ENCODE results near the gene VWA8. TPM values are rescaled to one million over a fixed set of nuclear protein-coding genes. Genes with fewer than 3 reads are reported as not detected.
"Not testable (repeated sequence)": the region's sequence is repeated elsewhere in the genome, so short reads cannot be mapped to it uniquely, and the experiment has no call there.

Gene VWA8
- total and polyA plus RNA-seq, 4 donors: 4.7 to 26.3 (median 11.9) TPM

DNA sequence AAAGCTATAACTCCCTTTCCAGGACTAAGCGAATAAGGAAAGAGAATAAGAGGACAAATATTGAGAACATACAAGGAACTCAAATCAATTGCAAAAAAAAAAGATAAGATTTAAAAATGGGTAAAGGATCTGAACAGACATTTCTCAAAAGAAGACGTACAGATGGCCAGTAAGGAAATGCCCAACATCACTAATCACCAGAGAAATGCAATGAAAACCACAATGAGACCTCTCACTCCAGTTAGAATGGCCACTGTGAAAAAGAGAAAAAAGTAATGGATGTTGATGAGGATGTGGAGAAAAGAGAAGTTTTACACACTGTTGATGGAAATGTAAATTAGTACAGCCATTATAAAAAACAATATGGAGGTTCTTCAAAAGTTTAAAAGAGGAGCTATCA is 63.8 kb downstream of the VWA8 start:
- DNase-seq (no peak), ATAC-seq (ENCODE audit: insufficient read depth, low FRiP score) (no peak)
- 96 to 99% methylated on average over 2 of the region's 2 CpGs for WGBS, 2 donors
- no peak overlapping the region for H3K9ac ChIP-seq (ENCODE audit: insufficient read depth in 1 of 2, low read length in 2 of 2)
- no peak overlapping the region for H3K27ac ChIP-seq (ENCODE audit: low read depth in 1 of 2, low read length in 1 of 2)
- peaks cover 0 to 2% (median 0%) of the 10 kb centered on the region in 5 donors for H3K4me1 ChIP-seq (ENCODE audit: control insufficient read depth in 5 of 5, insufficient read depth in 5 of 5, low read length in 5 of 5)
- H3K4me3 ChIP-seq: no peak overlapping the region
- H3K36me3 ChIP-seq (ENCODE audit: control insufficient read depth in 4 of 4, insufficient read depth in 4 of 4, low read length in 4 of 4): peaks cover 0 to 1% (median 0%) of the 10 kb centered on the region in 4 donors
- H3K27me3 ChIP-seq (ENCODE audit: control insufficient read depth in 3 of 3, insufficient read depth in 3 of 3, low read length in 2 of 3): no peaks in the 10 kb centered on the region
- TF ChIP-seq, protein P1, sequence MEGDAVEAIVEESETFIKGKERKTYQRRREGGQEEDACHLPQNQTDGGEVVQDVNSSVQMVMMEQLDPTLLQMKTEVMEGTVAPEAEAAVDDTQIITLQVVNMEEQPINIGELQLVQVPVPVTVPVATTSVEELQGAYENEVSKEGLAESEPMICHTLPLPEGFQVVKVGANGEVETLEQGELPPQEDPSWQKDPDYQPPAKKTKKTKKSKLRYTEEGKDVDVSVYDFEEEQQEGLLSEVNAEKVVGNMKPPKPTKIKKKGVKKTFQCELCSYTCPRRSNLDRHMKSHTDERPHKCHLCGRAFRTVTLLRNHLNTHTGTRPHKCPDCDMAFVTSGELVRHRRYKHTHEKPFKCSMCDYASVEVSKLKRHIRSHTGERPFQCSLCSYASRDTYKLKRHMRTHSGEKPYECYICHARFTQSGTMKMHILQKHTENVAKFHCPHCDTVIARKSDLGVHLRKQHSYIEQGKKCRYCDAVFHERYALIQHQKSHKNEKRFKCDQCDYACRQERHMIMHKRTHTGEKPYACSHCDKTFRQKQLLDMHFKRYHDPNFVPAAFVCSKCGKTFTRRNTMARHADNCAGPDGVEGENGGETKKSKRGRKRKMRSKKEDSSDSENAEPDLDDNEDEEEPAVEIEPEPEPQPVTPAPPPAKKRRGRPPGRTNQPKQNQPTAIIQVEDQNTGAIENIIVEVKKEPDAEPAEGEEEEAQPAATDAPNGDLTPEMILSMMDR (IDR thresholded peaks at IDR 0.05; ENCODE audit: control extremely low read depth, extremely low read depth): no peak
- no peaks in the 10 kb centered on the region for H3K9me3 ChIP-seq (ENCODE audit: control insufficient read depth in 4 of 4, insufficient read depth in 3 of 4, low read length in 3 of 4)

- ATAC-seq (ENCODE audit: insufficient read depth, low FRiP score) (no peak), DNase-seq (no peak)
- Histone ChIP-seq H3K9me3 (ENCODE audit: control insufficient read depth in 4 of 4, insufficient read depth in 3 of 4, low read length in 3 of 4) (no peaks in the 10 kb centered on the region), H3K9ac (ENCODE audit: insufficient read depth in 1 of 2, low read length in 2 of 2) (no peak overlapping the region), H3K4me3 (no peak overlapping the region), H3K27ac (ENCODE audit: low read depth in 1 of 2, low read length in 1 of 2) (no peak overlapping the region), H3K4me1 (ENCODE audit: control insufficient read depth in 5 of 5, insufficient read depth in 5 of 5, low read length in 5 of 5) (peaks cover 0 to 2% (median 0%) of the 10 kb centered on the region in 5 donors), H3K27me3 (ENCODE audit: control insufficient read depth in 3 of 3, insufficient read depth in 3 of 3, low read length in 2 of 3) (no peaks in the 10 kb centered on the region), H3K36me3 (ENCODE audit: control insufficient read depth in 4 of 4, insufficient read depth in 4 of 4, low read length in 4 of 4) (peaks cover 0 to 1% (median under 1%) of the 10 kb centered on the region in 4 donors)
- TF ChIP-seq, protein P1 (IDR thresholded peaks at IDR 0.05; ENCODE audit: control extremely low read depth, extremely low read depth): no peak
- WGBS, 2 donors: 95 to 98% methylated on average over 1 of the region's 1 CpG
Observed at GRCh38 chr13:41895478-41895877, 65.4 kb downstream of the VWA8 start.

GRCh38 chr13:41891119-41891518 is 69.8 kb downstream of the VWA8 start:
- peaks cover 0 to 2% (median 0%) of the 10 kb centered on the region in 5 donors for H3K4me1 ChIP-seq (ENCODE audit: control insufficient read depth in 5 of 5, insufficient read depth in 5 of 5, low read length in 5 of 5)
- no peak overlapping the region for H3K27ac ChIP-seq (ENCODE audit: low read depth in 1 of 2, low read length in 1 of 2)
- no peaks in the 10 kb centered on the region for H3K9me3 ChIP-seq (ENCODE audit: control insufficient read depth in 4 of 4, insufficient read depth in 3 of 4, low read length in 3 of 4)
- TF ChIP-seq, protein P1 (IDR thresholded peaks at IDR 0.05; ENCODE audit: control extremely low read depth, extremely low read depth): no peak
- no peak for ATAC-seq (ENCODE audit: insufficient read depth, low FRiP score)
- peaks cover 0 to 7% (median 0%) of the 10 kb centered on the region in 4 donors for H3K36me3 ChIP-seq (ENCODE audit: control insufficient read depth in 4 of 4, insufficient read depth in 4 of 4, low read length in 4 of 4)
- WGBS, 2 donors: 98 to 99% methylated on average over 4 of the region's 4 CpGs
- H3K9ac ChIP-seq (ENCODE audit: insufficient read depth in 1 of 2, low read length in 2 of 2): no peak overlapping the region
- H3K27me3 ChIP-seq (ENCODE audit: control insufficient read depth in 3 of 3, insufficient read depth in 3 of 3, low read length in 2 of 3): no peaks in the 10 kb centered on the region
- H3K4me3 ChIP-seq: no peak overlapping the region
- DNase-seq: no peak

DNA sequence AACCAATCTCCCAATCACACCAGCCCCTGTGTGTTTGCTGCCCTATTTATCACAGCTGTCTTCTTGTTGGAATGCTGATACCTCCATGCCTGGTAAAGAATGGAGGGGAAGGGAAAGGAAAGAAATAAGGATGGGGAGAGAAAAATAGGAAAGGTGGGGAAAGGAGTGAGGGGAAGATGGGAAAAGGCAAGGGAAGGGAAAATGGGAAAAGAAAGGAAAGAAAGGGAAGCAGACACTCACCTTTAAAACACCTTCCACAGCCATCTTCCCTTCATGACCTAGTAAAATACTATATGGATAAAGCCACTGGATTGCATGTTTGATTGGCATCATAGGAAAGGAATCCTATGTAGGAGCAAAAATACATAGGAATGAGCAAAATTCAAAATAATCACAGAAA is 77.8 kb downstream of the VWA8 start:
- ATAC-seq (ENCODE audit: insufficient read depth, low FRiP score) (no peak), DNase-seq (no peak)
- Histone ChIP-seq H3K4me3 (no peak overlapping the region), H3K9ac (ENCODE audit: insufficient read depth in 1 of 2, low read length in 2 of 2) (no peak overlapping the region), H3K27me3 (ENCODE audit: control insufficient read depth in 3 of 3, insufficient read depth in 3 of 3, low read length in 2 of 3) (no peaks in the 10 kb centered on the region), H3K4me1 (ENCODE audit: control insufficient read depth in 5 of 5, insufficient read depth in 5 of 5, low read length in 5 of 5) (peaks cover 0 to 3% (median 0%) of the 10 kb centered on the region in 5 donors), H3K36me3 (ENCODE audit: control insufficient read depth in 4 of 4, insufficient read depth in 4 of 4, low read length in 4 of 4) (peaks cover 3 to 12% (median 9%) of the 10 kb centered on the region in 4 donors), H3K27ac (ENCODE audit: low read depth in 1 of 2, low read length in 1 of 2) (no peak overlapping the region), H3K9me3 (ENCODE audit: control insufficient read depth in 4 of 4, insufficient read depth in 3 of 4, low read length in 3 of 4) (peaks cover 0 to 3% (median 0%) of the 10 kb centered on the region in 4 donors)
- TF ChIP-seq, protein P1 (IDR thresholded peaks at IDR 0.05; ENCODE audit: control extremely low read depth, extremely low read depth): no peak

DNA sequence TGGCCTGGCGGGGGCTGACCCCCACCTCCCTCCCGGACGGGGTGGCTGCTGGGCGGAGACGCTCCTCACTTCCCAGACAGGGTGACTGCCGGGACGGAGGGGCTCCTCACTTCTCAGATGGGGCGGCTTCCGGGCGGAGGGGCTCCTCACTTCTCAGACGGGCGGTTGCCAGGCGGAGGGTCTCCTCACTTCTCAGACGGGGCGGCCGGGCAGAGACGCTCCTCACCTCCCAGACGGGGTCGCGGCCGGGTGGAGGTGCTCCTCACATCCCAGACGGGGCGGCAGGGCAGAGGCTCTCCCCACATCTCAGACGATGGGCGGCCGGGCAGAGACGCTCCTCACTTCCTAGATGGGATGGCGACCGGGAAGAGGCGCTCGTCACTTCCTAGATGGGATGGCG is 79.0 kb downstream of the VWA8 start:
- DNase-seq; H3K4me3 ChIP-seq; H3K27me3 ChIP-seq (ENCODE audit: control insufficient read depth in 3 of 3, insufficient read depth in 3 of 3, low read length in 2 of 3); H3K27ac ChIP-seq (ENCODE audit: low read depth in 1 of 2, low read length in 1 of 2); H3K4me1 ChIP-seq (ENCODE audit: control insufficient read depth in 5 of 5, insufficient read depth in 5 of 5, low read length in 5 of 5); H3K9ac ChIP-seq (ENCODE audit: insufficient read depth in 1 of 2, low read length in 2 of 2); H3K9me3 ChIP-seq (ENCODE audit: control insufficient read depth in 4 of 4, insufficient read depth in 3 of 4, low read length in 3 of 4); ATAC-seq (ENCODE audit: insufficient read depth, low FRiP score): not testable (repeated sequence)
- 98 to 99% methylated on average over 13 to 27 of the region's 32 CpGs for WGBS, 2 donors
- peaks cover 3 to 12% (median 9%) of the 10 kb centered on the region in 4 donors for H3K36me3 ChIP-seq (ENCODE audit: control insufficient read depth in 4 of 4, insufficient read depth in 4 of 4, low read length in 4 of 4)

Measured in lung (tissue), 12 donors.